Colonic mucosa (tissue), 4 donors: Measurements from ENCODE around the gene MLLT3. TPM values are rescaled to one million over a fixed set of nuclear protein-coding genes. Genes with fewer than 3 reads are reported as not detected.

Experiments
- DNase-seq: peaks from one replicate; pipeline ENCODE4 v3.0.0-alpha.2; 2020
- H3K27ac ChIP-seq: fragments of 200-600 bp; one replicate; pipeline ENCODE4 v1.8.0; 2021
- H3K27me3 ChIP-seq: fragments of 200-600 bp; one replicate; pipeline ENCODE4 v1.8.0; 2021
- H3K36me3 ChIP-seq: fragments of 200-600 bp; one replicate; pipeline ENCODE4 v1.8.0; 2021
- H3K4me1 ChIP-seq: fragments of 200-600 bp; one replicate; pipeline ENCODE4 v1.8.0; 2021; ENCODE audit warnings: mild to moderate bottlenecking
- H3K4me3 ChIP-seq: fragments of 200-600 bp; one replicate; pipeline ENCODE4 v1.8.0; 2021
- H3K9ac ChIP-seq, 2 donors: one replicate each; pipeline ENCODE4 v1.7.0; 2013; ENCODE audit warnings: control low read depth in 2 of 2, low read depth in 2 of 2, low read length in 2 of 2
- H3K9me3 ChIP-seq: fragments of 200-600 bp; one replicate; pipeline ENCODE4 v1.8.0; 2021
- intact Hi-C: fragments of 100-400 bp; cut with DNase I; formaldehyde crosslinking; loops from one replicate; pipeline ENCODE4 v1.14.1; 2022
- total RNA-seq, 2 donors: library from RNA; stranded (reverse); fragmentation: NEBNext Ultra II Directional in 1 of 2; extraction: Animal tissue kit (Norgen Biotek cat#: 25700) in 1 of 2; gene quantifications; one replicate each; pipeline ENCODE4 v1.2.1, GENCODE V29; 2021
- TF ChIP-seq, protein P1 (sequence below): fragments of 200-600 bp; IDR thresholded peaks from one replicate; pipeline ENCODE4 v1.8.0; 2022; ENCODE audit warnings: antibody characterized with exemption, mild to moderate bottlenecking
- donor health status: healthy.
- donor health status: DM: no; HTN: no; CAD: no.
- donor health status: DM: no; HTN: no; CAD: no.

MLLT3 gene
- total RNA-seq, 2 donors from 2014 or later: 44.6 to 65.2 TPM

DNA sequence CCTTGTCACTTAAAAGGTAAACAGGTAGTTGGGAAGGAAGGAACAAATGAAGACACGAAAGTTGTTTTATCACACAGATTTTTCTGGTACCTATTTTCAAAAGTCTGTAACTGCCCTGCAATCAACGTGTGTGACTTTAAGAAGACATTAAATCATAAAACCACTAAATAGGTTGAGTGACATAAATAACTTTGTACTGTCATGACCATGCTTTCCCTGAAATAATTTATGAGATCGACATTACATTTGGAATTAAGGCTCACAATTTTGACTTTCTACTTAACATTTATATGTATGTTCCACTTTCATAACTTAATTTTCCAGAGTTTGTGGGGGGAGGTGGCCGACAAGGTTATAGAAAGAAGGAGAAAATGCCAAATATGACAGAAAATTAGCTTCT, 181.1 kb downstream of the MLLT3 start:
- intact Hi-C loops: no loop called here
- Histone ChIP-seq H3K36me3 (no peaks in the 10 kb centered on the region), H3K4me3 (no peak overlapping the region), H3K27me3 (no peaks in the 10 kb centered on the region), H3K4me1 (no peaks in the 10 kb centered on the region), H3K27ac (no peak overlapping the region), H3K9me3 (no peaks in the 10 kb centered on the region), H3K9ac (no peak overlapping the region)
- no peak for DNase-seq
- TF ChIP-seq, protein P1, sequence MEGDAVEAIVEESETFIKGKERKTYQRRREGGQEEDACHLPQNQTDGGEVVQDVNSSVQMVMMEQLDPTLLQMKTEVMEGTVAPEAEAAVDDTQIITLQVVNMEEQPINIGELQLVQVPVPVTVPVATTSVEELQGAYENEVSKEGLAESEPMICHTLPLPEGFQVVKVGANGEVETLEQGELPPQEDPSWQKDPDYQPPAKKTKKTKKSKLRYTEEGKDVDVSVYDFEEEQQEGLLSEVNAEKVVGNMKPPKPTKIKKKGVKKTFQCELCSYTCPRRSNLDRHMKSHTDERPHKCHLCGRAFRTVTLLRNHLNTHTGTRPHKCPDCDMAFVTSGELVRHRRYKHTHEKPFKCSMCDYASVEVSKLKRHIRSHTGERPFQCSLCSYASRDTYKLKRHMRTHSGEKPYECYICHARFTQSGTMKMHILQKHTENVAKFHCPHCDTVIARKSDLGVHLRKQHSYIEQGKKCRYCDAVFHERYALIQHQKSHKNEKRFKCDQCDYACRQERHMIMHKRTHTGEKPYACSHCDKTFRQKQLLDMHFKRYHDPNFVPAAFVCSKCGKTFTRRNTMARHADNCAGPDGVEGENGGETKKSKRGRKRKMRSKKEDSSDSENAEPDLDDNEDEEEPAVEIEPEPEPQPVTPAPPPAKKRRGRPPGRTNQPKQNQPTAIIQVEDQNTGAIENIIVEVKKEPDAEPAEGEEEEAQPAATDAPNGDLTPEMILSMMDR: no peak

DNA sequence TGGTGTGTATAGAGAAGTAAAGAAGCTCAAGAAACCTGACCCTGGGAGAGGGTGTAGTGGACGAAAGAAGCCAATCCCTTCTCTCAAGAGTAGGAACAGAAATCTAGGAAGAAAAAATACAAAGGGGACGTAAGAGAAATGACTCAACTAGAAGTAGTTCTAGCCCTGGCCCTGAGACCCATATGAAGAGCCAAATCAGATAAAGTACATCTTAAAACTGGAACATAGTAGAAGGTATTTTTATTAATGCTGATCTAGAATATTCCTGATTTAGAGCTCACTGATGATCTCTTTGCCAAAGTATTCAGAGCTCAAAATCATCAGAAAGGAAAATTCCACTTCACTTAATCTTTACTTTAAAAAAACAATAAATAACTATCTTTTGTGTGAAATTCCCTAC, 184.8 kb downstream of the MLLT3 start:
- intact Hi-C loops: no loop called here
- Histone ChIP-seq H3K9ac (no peak overlapping the region), H3K9me3 (no peaks in the 10 kb centered on the region), H3K4me3 (no peak overlapping the region), H3K27me3 (no peaks in the 10 kb centered on the region), H3K4me1 (no peaks in the 10 kb centered on the region), H3K36me3 (no peaks in the 10 kb centered on the region), H3K27ac (no peak overlapping the region)
- TF ChIP-seq, protein P1: no peak
- DNase-seq: no peak

DNA sequence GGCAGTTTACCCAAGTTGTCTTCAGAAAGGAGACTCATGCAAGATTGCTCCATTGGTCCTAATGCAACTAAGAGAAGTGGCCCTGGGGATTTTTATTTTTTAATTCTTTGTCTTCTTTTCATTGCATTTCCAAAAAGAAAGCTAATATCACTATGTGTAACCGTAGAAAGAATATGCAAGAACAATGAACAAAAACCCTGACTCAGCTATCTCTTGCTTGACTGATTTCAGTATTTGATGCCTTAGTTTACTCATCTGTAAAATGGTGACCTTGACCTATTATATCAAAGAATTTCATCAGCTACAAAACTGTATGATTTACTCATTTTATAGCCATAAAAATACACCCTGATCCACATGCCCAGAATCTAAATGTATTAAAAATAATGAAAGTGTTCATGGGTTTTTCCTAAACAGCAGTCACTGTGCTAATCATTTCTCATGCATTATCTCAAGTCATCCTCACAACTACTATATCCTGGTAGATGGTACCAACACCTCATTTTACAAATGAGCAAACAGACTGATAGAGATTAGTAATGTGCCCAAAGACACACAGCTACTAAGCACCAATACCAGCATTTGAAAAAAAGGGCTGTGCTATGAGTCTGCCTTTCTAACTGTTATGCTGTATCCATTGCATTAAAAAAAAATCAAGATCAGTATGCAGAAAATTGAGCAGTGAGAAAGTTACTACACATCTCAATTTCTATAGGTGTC, 185.7 kb downstream of the MLLT3 start:
- no peak overlapping the region for H3K9ac ChIP-seq
- intact Hi-C loops: no loop called here
- DNase-seq: no peak
- no peak overlapping the region for H3K27ac ChIP-seq
- H3K4me1 ChIP-seq: no peaks in the 10 kb centered on the region
- no peak overlapping the region for H3K4me3 ChIP-seq
- TF ChIP-seq, protein P1: no peak
- H3K27me3 ChIP-seq: no peaks in the 10 kb centered on the region
- H3K9me3 ChIP-seq: no peaks in the 10 kb centered on the region
- no peaks in the 10 kb centered on the region for H3K36me3 ChIP-seq

DNA sequence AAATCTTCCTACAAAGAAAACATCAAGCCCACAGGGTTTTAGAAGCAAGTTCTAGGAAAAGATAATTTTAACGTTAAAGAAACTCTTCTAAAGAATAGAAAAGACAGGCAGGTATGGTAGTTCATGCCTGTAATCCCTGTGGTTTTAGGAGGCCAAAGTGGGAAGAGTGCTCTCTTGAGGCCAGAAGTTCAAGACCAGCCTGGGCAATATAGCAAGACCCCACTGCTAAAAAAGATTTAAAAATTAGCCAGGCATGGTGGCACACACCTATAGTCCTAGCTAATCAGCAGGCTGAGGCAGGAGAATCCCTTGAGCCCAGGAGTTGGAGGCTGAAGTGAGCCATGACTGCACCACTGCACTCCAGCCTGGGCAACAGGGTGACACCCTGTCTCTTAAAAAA, 193.3 kb downstream of the MLLT3 start:
- DNase-seq: no peak
- H3K9me3 ChIP-seq: no peaks in the 10 kb centered on the region
- H3K9ac ChIP-seq: no peak overlapping the region
- H3K36me3 ChIP-seq: no peaks in the 10 kb centered on the region
- TF ChIP-seq, protein P1: no peak
- no peak overlapping the region for H3K4me3 ChIP-seq
- H3K27ac ChIP-seq: no peak overlapping the region
- intact Hi-C loops: loop anchor here (10.0 kb wide), 1 partner anchor 266 kb away; no protein-coding TSS in a partner anchor
- H3K27me3 ChIP-seq: no peaks in the 10 kb centered on the region
- no peaks in the 10 kb centered on the region for H3K4me1 ChIP-seq

DNA sequence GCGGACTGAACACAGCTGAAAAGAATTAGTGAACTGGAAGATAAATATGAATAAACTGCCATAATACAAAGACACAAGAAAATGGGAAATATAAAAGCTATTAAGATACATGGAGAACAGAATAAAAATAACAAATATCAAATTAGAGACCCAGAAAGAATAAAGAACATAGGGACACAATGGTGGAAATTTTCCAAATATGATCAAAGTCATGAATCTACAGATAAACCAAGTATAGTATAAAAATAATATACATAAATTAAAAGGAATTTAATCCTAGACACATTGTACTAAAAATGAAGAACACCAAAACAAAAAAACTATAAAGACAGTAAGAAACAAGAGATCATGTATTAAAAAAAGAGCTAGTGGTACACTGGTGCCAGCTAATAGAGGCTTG, 194.9 kb downstream of the MLLT3 start:
- Histone ChIP-seq H3K4me3 (no peak overlapping the region), H3K9ac (no peak overlapping the region), H3K27ac (no peak overlapping the region), H3K27me3 (no peaks in the 10 kb centered on the region), H3K36me3 (no peaks in the 10 kb centered on the region), H3K9me3 (no peaks in the 10 kb centered on the region), H3K4me1 (no peaks in the 10 kb centered on the region)
- no peak for DNase-seq
- TF ChIP-seq, protein P1: no peak
- intact Hi-C loops: loop anchor here (10.0 kb wide), 1 partner anchor 267 kb away; no protein-coding TSS in a partner anchor
